Suppressor macrophage treated with lipopolysaccharide for 4 hours (primary cell): Measurements from ENCODE around the gene SSH3.
"Not testable (repeated sequence)": the region's sequence is repeated elsewhere in the genome, so short reads cannot be mapped to it uniquely, and the experiment has no call there.

Experiments
- DNase-seq: peaks from one replicate; pipeline ENCODE4 v3.0.0-alpha.2; 2020

The SSH3 gene

GRCh38 chr11:67312187-67313021, 9.1 kb downstream of the SSH3 start:
- DNase-seq, result no peak

- no peak for DNase-seq
Measured at GRCh38 chr11:67313125-67313890, 10.0 kb downstream of the SSH3 start.

- no peak for DNase-seq
Measured at GRCh38 chr11:67314218-67314617, 10.9 kb downstream of the SSH3 start.

GRCh38 chr11:67315325-67315909, 12.1 kb downstream of the SSH3 start:
- DNase-seq, result no peak

- DNase-seq, result no peak
Measured at GRCh38 chr11:67316882-67317204, 13.5 kb downstream of the SSH3 start.

GRCh38 chr11:67317205-67317887, 14.0 kb downstream of the SSH3 start:
- peak; percentile 99 for DNase-seq

GRCh38 chr11:67317888-67318555, 14.7 kb downstream of the SSH3 start:
- DNase-seq, result no peak

GRCh38 chr11:67318876-67319275, 15.5 kb downstream of the SSH3 start:
- DNase-seq, result not testable (repeated sequence)

- DNase-seq, result no peak
Measured at GRCh38 chr11:67320011-67320410, 16.7 kb downstream of the SSH3 start.

- no peak for DNase-seq
Measured at GRCh38 chr11:67320691-67321090, 17.4 kb downstream of the SSH3 start.

GRCh38 chr11:67321313-67321871, 18.1 kb downstream of the SSH3 start:
- no peak for DNase-seq

GRCh38 chr11:67322049-67322448, 18.7 kb downstream of the SSH3 start:
- DNase-seq, result no peak

GRCh38 chr11:67323526-67323925, 20.2 kb downstream of the SSH3 start:
- DNase-seq, result no peak

GRCh38 chr11:67332081-67332691, 28.9 kb downstream of the SSH3 start:
- no peak for DNase-seq

- no peak for DNase-seq
Measured at GRCh38 chr11:67337257-67337656, 33.9 kb downstream of the SSH3 start.

- DNase-seq, result peak; percentile 28
Measured at GRCh38 chr11:67344264-67344663, 40.9 kb downstream of the SSH3 start.

GRCh38 chr11:67345247-67345919, 42.1 kb downstream of the SSH3 start:
- no peak for DNase-seq

- DNase-seq, result peak; percentile 59
Measured at GRCh38 chr11:67345920-67346819, 42.8 kb downstream of the SSH3 start.

- DNase-seq, result no peak
Measured at GRCh38 chr11:67347964-67348749, 44.8 kb downstream of the SSH3 start.
